Endothelial cell of umbilical vein (primary cell): ENCODE results near the gene NPIPB9. TPM values are rescaled to one million over a fixed set of nuclear protein-coding genes. Genes with fewer than 3 reads are reported as not detected.
"Not testable (repeated sequence)": the region's sequence is repeated elsewhere in the genome, so short reads cannot be mapped to it uniquely, and the experiment has no call there.

ENCODE experiments used
- BruUV-seq: library from RNA; stranded (reverse); fragments of 400-500 nt; replicated peaks from 2 replicates; lab custom pipeline; 2021; lab: Mats Ljungman, UMichigan
- CTCF ChIA-PET: fragments of 300-600, 350-600 bp; sonication (Branson Sonifier 250); formaldehyde crosslinking; loops from one replicate; lab custom pipeline; 2021; ENCODE audit warnings: antibody characterized with exemption, inconsistent platforms; lab: Charles Lee
- POLR2A ChIA-PET: fragments of 300-600, 350-600 bp; sonication (Branson Sonifier 250); formaldehyde crosslinking; loops from one replicate; lab custom pipeline; 2021; ENCODE audit warnings: antibody characterized with exemption, inconsistent platforms; lab: Charles Lee
- DNase-seq: peaks from one replicate; pipeline ENCODE4 v3.0.0-alpha.2; 2011; ENCODE audit warnings: low read depth, low spot score
- FAIRE-seq: peaks from 2 replicates; lab custom pipeline; 2011; peaks lifted over from hg19 to GRCh38; lab: Jason Lieb, UNC
- H2AFZ ChIP-seq: 2 replicates; pipeline ENCODE4 v1.6.0; 2012; ENCODE audit warnings: low read depth, low read length, control low read depth, inconsistent platforms
- H3K27ac ChIP-seq: 2 replicates; pipeline ENCODE4 v1.5.1; 2011; ENCODE audit warnings: low read depth, mild to moderate bottlenecking, control low read depth, low read length, moderate library complexity; ENCODE audit not compliant: insufficient read depth
- H3K27me3 ChIP-seq, 2 experiments: 2 replicates each; pipeline versions ENCODE4 v1.6.0 to v1.6.1; 2011; ENCODE audit warnings: low read length in 2 of 2, mixed read lengths in 1 of 2; ENCODE audit not compliant: control insufficient read depth in 2 of 2, insufficient read depth in 2 of 2
- H3K36me3 ChIP-seq, 2 experiments: 2 replicates in 1 of 2; 3 replicates in 1 of 2; pipeline ENCODE4 v1.5.1; 2011; ENCODE audit warnings: low read length in 2 of 2, mild to moderate bottlenecking in 1 of 2, moderate library complexity in 1 of 2; ENCODE audit not compliant: control insufficient read depth in 2 of 2, insufficient read depth in 2 of 2; ENCODE audit errors: extremely low read depth in 1 of 2
- H3K4me1 ChIP-seq: 3 replicates; pipeline ENCODE4 v1.5.1; 2011; ENCODE audit warnings: mild to moderate bottlenecking, low read length; ENCODE audit not compliant: control insufficient read depth, insufficient read depth; ENCODE audit errors: extremely low read depth
- H3K4me2 ChIP-seq: 2 replicates; pipeline ENCODE4 v1.6.1; 2011; ENCODE audit warnings: low read length, control low read depth, mixed read lengths; ENCODE audit not compliant: insufficient read depth
- H3K4me3 ChIP-seq, 3 experiments: fragments of 200-600 bp in 1 of 3; sonication (generic), shearing (Covaris generic) in 1 of 3; replicated peaks in 1 of 3; 2 replicates each; pipeline ENCODE4 v1.5.1; 2011 to 2016; ENCODE audit warnings: control low read depth in 3 of 3, low read length in 3 of 3, mild to moderate bottlenecking in 2 of 3, inconsistent platforms in 1 of 3, low read depth in 1 of 3, moderate library complexity in 1 of 3; ENCODE audit not compliant: insufficient read depth in 1 of 3
- H3K79me2 ChIP-seq: 2 replicates; pipeline ENCODE4 v1.6.0; 2012; ENCODE audit warnings: low read length, inconsistent platforms; ENCODE audit not compliant: control insufficient read depth, insufficient read depth
- H3K9ac ChIP-seq: replicated peaks from 2 replicates; pipeline ENCODE3; 2011; ENCODE audit warnings: low read length, control low read depth; ENCODE audit not compliant: insufficient read depth; ENCODE audit errors: extremely low read depth
- H3K9me1 ChIP-seq: replicated peaks from 3 replicates; pipeline ENCODE4 v1.6.0; 2011; ENCODE audit warnings: mild to moderate bottlenecking, low read length; ENCODE audit not compliant: control insufficient read depth, insufficient read depth; ENCODE audit errors: extremely low read depth
- H3K9me3 ChIP-seq: replicated peaks from 2 replicates; pipeline ENCODE4 v1.5.1; 2012; ENCODE audit warnings: low read length, inconsistent platforms; ENCODE audit not compliant: control insufficient read depth, insufficient read depth
- H4K20me1 ChIP-seq: replicated peaks from 2 replicates; pipeline ENCODE3; 2011; ENCODE audit warnings: mild to moderate bottlenecking, low read length; ENCODE audit not compliant: control insufficient read depth, insufficient read depth; ENCODE audit errors: extremely low read depth
- dilution Hi-C: fragments of 300-500 bp; cut with MboI; formaldehyde crosslinking; loops from one replicate; pipeline ENCODE4 v1.15.0; 2019; ENCODE audit warnings: low sequenced_read_pairs; ENCODE audit not compliant: extremely low pct_ligation_motif_present
- intact Hi-C: fragments of 100-400 bp; cut with micrococcal nuclease; formaldehyde crosslinking; loops from one replicate; pipeline ENCODE4 v1.10.0; 2022
- polyA plus RNA-seq, 4 experiments: library from polyadenylated mRNA; depleted of rRNA in 3 of 4; stranded (reverse) in 3 of 4; unstranded in 1 of 4; fragments of >200 nt; gene quantifications; 2 replicates each; pipeline versions ENCODE4 v1.2.1 to v1.2.3, GENCODE V29; 2011 to 2012; ENCODE audit warnings: missing spikeins in 1 of 4
- total RNA-seq: library from RNA; stranded (reverse); gene quantifications from 2 replicates; pipeline ENCODE4 v1.2.3, GENCODE V29; 2021

The NPIPB9 gene
- total and polyA plus RNA-seq, 2 donors (not counting 3 experiments of a cell fraction or from before 2014, with no cell fraction given): 0.36 TPM; not detected in 1

DNA sequence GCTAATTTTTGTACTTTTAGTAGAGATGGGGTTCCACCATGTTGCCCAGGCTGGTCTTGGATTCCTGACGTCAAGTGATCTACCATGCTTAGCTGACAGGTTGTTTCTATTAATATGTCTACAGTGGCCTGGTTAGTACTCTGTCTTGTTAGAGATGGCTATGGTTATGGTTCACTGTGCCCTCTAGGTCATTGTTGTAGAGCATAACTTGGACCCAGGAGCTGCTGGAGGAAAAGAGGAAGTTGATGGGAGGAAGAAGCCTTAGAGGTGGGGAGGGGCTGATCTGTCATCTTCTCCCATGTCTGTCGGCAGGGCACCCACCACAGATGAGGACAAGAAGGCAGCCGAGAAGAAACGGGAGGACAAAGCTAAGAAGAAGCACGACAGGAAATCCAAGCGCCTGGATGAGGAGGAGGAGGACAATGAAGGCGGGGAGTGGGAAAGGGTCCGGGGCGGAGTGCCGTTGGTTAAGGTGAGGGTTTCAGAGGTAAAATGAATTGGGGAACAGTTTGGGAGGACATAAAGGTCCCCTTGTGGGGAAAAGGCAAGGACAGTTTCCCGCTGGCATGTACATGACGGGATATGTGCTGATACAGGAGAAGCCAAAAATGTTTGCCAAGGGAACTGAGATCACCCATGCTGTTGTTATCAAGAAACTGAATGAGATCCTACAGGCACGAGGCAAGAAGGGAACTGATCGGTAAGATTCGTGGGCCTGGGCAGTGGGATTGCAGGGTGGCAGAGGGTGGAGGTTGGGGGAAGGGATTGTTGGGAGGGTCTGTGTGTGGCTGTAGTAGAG, 28.5 kb upstream of the NPIPB9 start:
- DNase-seq, H3K36me3 ChIP-seq, H3K27ac ChIP-seq, dilution Hi-C loops, H3K9ac ChIP-seq, POLR2A ChIA-PET, BruUV-seq, H3K4me1 ChIP-seq, H3K27me3 ChIP-seq, H3K4me3 ChIP-seq, H3K4me2 ChIP-seq, H3K9me1 ChIP-seq, H4K20me1 ChIP-seq, intact Hi-C loops, H3K79me2 ChIP-seq, H3K9me3 ChIP-seq, FAIRE-seq, CTCF ChIA-PET, H2AFZ ChIP-seq: not testable (repeated sequence)

DNA sequence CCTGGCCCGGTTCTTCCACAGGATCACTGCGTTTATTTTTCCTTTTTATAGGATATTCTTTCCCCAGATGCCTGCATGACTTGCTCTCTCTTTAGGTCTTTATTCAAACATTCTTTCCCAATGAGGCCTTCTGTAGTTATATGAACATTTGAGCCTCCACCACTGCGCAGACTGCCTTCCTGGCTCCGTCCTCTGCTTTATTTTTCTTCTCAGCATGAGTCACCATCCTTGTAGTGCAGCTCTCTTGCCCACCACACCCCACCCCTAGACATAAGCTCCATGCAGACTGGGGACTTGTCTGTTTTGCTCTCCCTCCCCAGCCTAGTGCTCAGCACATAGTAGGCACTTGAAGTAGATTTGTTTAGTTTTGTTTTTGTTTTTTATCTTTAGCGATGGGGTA, 20.3 kb upstream of the NPIPB9 start:
- CTCF ChIA-PET, H3K4me1 ChIP-seq, H3K36me3 ChIP-seq, H2AFZ ChIP-seq, H3K4me3 ChIP-seq, H3K79me2 ChIP-seq, H3K9me3 ChIP-seq, H3K4me2 ChIP-seq, dilution Hi-C loops, H3K9ac ChIP-seq, H4K20me1 ChIP-seq, DNase-seq, POLR2A ChIA-PET, intact Hi-C loops, BruUV-seq, H3K9me1 ChIP-seq, H3K27me3 ChIP-seq, H3K27ac ChIP-seq: not testable (repeated sequence)
- peak; percentile 99 for FAIRE-seq

DNA sequence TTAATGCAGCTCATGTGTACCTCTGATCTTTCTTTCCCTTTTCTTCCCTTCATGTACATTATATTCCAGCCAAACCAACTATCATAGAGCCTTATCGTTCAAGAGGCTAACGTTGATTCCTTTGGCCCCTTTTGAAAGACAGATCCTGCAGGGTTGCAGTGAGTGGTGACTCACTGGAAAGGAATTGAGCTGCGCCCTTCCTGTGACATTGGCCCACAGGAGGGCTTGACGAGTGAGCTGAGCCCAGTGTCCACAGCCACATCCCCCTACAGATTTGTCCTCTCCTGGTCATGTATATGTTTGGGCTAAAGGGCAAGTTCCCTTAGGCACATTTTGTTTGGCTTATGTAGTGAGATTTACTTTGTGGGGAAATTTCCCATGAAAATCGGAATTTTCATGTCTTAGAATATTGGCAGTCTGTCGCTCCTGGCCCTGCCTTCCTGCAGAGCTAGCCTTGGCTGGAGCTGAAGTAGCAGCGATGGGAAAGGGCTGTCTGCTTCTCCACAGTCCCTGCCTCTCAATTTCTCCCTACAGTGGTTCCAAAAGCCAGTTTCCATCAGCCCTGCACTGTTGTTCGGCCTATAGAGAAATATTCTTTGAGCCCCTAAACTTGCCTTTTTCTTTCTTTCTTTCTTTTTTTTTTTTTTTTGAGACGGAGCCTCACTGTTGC, 19.0 kb upstream of the NPIPB9 start:
- H3K9ac ChIP-seq, H3K4me1 ChIP-seq, H2AFZ ChIP-seq, dilution Hi-C loops, H3K4me2 ChIP-seq, H3K79me2 ChIP-seq, H3K36me3 ChIP-seq, CTCF ChIA-PET, H3K9me3 ChIP-seq, H3K4me3 ChIP-seq, POLR2A ChIA-PET, H4K20me1 ChIP-seq, H3K27me3 ChIP-seq, H3K9me1 ChIP-seq, intact Hi-C loops, BruUV-seq, DNase-seq: not testable (repeated sequence)
- peak overlapping the region; percentile 61 for H3K27ac ChIP-seq
- peak; percentile 98 for FAIRE-seq

DNA sequence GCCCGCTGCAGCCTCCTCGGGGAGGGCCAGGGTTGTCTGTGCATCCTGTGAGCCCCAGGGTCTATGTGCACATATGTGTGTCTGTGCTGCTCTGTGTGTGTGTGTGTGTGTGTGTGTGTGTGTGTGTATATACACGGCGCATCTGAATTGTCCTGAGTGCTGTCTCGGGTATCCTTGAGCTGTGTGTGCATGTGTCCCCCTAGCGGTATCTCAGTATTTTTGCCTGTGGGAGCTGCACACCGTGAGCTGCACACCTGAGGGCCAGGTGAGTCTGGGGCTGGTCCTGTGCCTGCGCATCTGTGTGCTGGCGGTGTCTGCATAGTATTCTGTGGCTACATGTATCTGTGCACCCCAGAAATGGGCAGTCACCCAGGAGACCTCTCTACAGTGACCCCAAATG, 11.8 kb upstream of the NPIPB9 start:
- H3K4me3 ChIP-seq, H3K9me3 ChIP-seq, H3K4me2 ChIP-seq, DNase-seq, H3K9me1 ChIP-seq, intact Hi-C loops, H4K20me1 ChIP-seq, H3K4me1 ChIP-seq, H3K27ac ChIP-seq, dilution Hi-C loops, BruUV-seq, H3K9ac ChIP-seq, CTCF ChIA-PET, H3K79me2 ChIP-seq, H3K27me3 ChIP-seq, FAIRE-seq, H3K36me3 ChIP-seq, POLR2A ChIA-PET, H2AFZ ChIP-seq: not testable (repeated sequence)
